DND-41 (cell line): ENCODE measurements around the gene SH2D3C.

Source experiments
- ATAC-seq: fragments of 200-7000 bp; cut with Tn5 transposase; 3 replicates; pipeline ENCODE4 v1.9.1; 2021; ENCODE audit warnings: low read depth; ENCODE audit not compliant: insufficient read depth
- DNase-seq: peaks from one replicate; pipeline ENCODE4 v3.0.0-alpha.2; 2020
- H2AFZ ChIP-seq: 2 replicates; pipeline ENCODE4 v1.6.0; 2012; ENCODE audit warnings: low read depth, low read length
- H3K27ac ChIP-seq: 2 replicates; pipeline ENCODE4 v1.5.1; 2012; ENCODE audit warnings: low read length, inconsistent platforms
- H3K27me3 ChIP-seq: fragments of 200-600 bp; sonication (generic); 2 replicates; pipeline ENCODE4 v1.6.0; 2012; ENCODE audit warnings: low read length, mild to moderate bottlenecking, inconsistent platforms; ENCODE audit not compliant: insufficient read depth, poor library complexity
- H3K36me3 ChIP-seq: 2 replicates; pipeline ENCODE4 v1.5.1; 2012; ENCODE audit warnings: low read length, inconsistent platforms; ENCODE audit not compliant: insufficient read depth
- H3K4me1 ChIP-seq: 2 replicates; pipeline ENCODE4 v1.5.1; 2012; ENCODE audit warnings: mild to moderate bottlenecking, low read length; ENCODE audit not compliant: insufficient read depth
- H3K4me2 ChIP-seq: 2 replicates; pipeline ENCODE4 v1.6.0; 2012; ENCODE audit warnings: mild to moderate bottlenecking, moderate library complexity, low read length, inconsistent platforms; ENCODE audit not compliant: insufficient read depth
- H3K4me3 ChIP-seq, 2 experiments: fragments of 200-600 bp in 1 of 2; shearing (Covaris generic) in 1 of 2; 2 replicates each; pipeline ENCODE4 v1.5.1; 2012 to 2016; ENCODE audit warnings: inconsistent platforms in 2 of 2, low read length in 2 of 2, mild to moderate bottlenecking in 2 of 2, low read depth in 1 of 2, moderate library complexity in 1 of 2
- H3K79me2 ChIP-seq: 2 replicates; pipeline ENCODE4 v1.6.0; 2012; ENCODE audit warnings: low read length, inconsistent platforms; ENCODE audit not compliant: insufficient read depth
- H3K9ac ChIP-seq: 2 replicates; pipeline ENCODE4 v1.6.0; 2012; ENCODE audit warnings: low read depth, mild to moderate bottlenecking, inconsistent platforms, low read length, moderate library complexity
- H3K9me3 ChIP-seq: 2 replicates; pipeline ENCODE4 v1.5.1; 2012; ENCODE audit warnings: low read length, moderate library complexity, mild to moderate bottlenecking, inconsistent platforms; ENCODE audit not compliant: insufficient read depth, severe bottlenecking
- H4K20me1 ChIP-seq: 2 replicates; pipeline ENCODE4 v1.6.0; 2012; ENCODE audit warnings: low read length; ENCODE audit not compliant: insufficient read depth
- CTCF ChIP-seq: IDR thresholded peaks from 2 replicates; pipeline ENCODE4 v1.5.1; 2012; ENCODE audit warnings: borderline replicate concordance, low read length, moderate library complexity, mild to moderate bottlenecking; ENCODE audit not compliant: poor library complexity, severe bottlenecking; ENCODE audit errors: extremely low read depth
- EZH2 ChIP-seq: IDR thresholded peaks from 3 replicates; pipeline ENCODE4 v1.6.1; 2012; ENCODE audit warnings: borderline replicate concordance, low read depth, mild to moderate bottlenecking, moderate library complexity, low read length, inconsistent platforms; ENCODE audit not compliant: severe bottlenecking

Gene SH2D3C

GRCh38 chr9:127767909-127768331 is 10.5 kb downstream of the SH2D3C start:
- H3K27ac ChIP-seq, result no peak overlapping the region
- no peak overlapping the region for H3K9ac ChIP-seq
- H3K4me3 ChIP-seq, result no peak overlapping the region
- no peak overlapping the region for H2AFZ ChIP-seq
- H3K36me3 ChIP-seq, result no peaks in the 10 kb centered on the region
- no peaks in the 10 kb centered on the region for H4K20me1 ChIP-seq
- no peaks in the 10 kb centered on the region for H3K27me3 ChIP-seq
- no peak for ATAC-seq
- H3K4me2 ChIP-seq, result no peak overlapping the region
- H3K79me2 ChIP-seq, result no peaks in the 10 kb centered on the region
- peaks cover 31% of the 10 kb centered on the region for H3K4me1 ChIP-seq
- H3K9me3 ChIP-seq, result no peaks in the 10 kb centered on the region
- TF ChIP-seq CTCF (no peak), EZH2 (no peak)
- DNase-seq, result no peak

GRCh38 chr9:127767410-127767809 is 11.1 kb downstream of the SH2D3C start:
- no peak overlapping the region for H3K4me2 ChIP-seq
- peak overlapping the region; percentile 51 for H2AFZ ChIP-seq
- H3K9me3 ChIP-seq, result no peaks in the 10 kb centered on the region
- H3K4me1 ChIP-seq, result peaks cover 31% of the 10 kb centered on the region
- no peak for TF ChIP-seq EZH2
- TF ChIP-seq CTCF, result no peak
- no peaks in the 10 kb centered on the region for H3K27me3 ChIP-seq
- H3K36me3 ChIP-seq, result no peaks in the 10 kb centered on the region
- ATAC-seq, result no peak
- 0 out of 2 replicates have a peak overlapping the region, but pooled peaks have one; percentile 7 for H3K9ac ChIP-seq
- no peak for DNase-seq
- no peaks in the 10 kb centered on the region for H4K20me1 ChIP-seq
- H3K27ac ChIP-seq, result peak overlapping the region; percentile 57
- H3K79me2 ChIP-seq, result no peaks in the 10 kb centered on the region
- no peak overlapping the region for H3K4me3 ChIP-seq

GRCh38 chr9:127765418-127765817 is 13.0 kb downstream of the SH2D3C start:
- no peaks in the 10 kb centered on the region for H3K79me2 ChIP-seq
- H3K9ac ChIP-seq, result no peak overlapping the region
- no peak overlapping the region for H3K4me3 ChIP-seq
- H3K9me3 ChIP-seq, result no peaks in the 10 kb centered on the region
- no peak overlapping the region for H3K27ac ChIP-seq
- TF ChIP-seq CTCF (no peak), EZH2 (no peak)
- ATAC-seq (no peak), DNase-seq (no peak)
- H2AFZ ChIP-seq, result no peak overlapping the region
- H3K4me2 ChIP-seq, result no peak overlapping the region
- peaks cover 18% of the 10 kb centered on the region for H3K4me1 ChIP-seq
- H3K36me3 ChIP-seq, result no peaks in the 10 kb centered on the region
- no peaks in the 10 kb centered on the region for H4K20me1 ChIP-seq
- no peaks in the 10 kb centered on the region for H3K27me3 ChIP-seq

GRCh38 chr9:127763918-127764384 is 14.5 kb downstream of the SH2D3C start:
- Histone ChIP-seq H2AFZ (no peak overlapping the region), H3K79me2 (no peaks in the 10 kb centered on the region), H4K20me1 (no peaks in the 10 kb centered on the region), H3K4me2 (no peak overlapping the region), H3K27ac (no peak overlapping the region), H3K4me1 (peaks cover 9% of the 10 kb centered on the region), H3K9me3 (no peaks in the 10 kb centered on the region), H3K9ac (no peak overlapping the region), H3K36me3 (no peaks in the 10 kb centered on the region), H3K27me3 (no peaks in the 10 kb centered on the region), H3K4me3 (no peak overlapping the region)
- ATAC-seq (no peak), DNase-seq (no peak)
- TF ChIP-seq CTCF (peak; percentile 48), EZH2 (no peak)
